ENCODE results near the gene NAA40.

NAA40 gene

GRCh38 chr11:63923319-63923718 lies 15.5 kb upstream of the NAA40 start:
- Histone ChIP-seq H3K27me3 (ENCODE audit: control insufficient read depth, insufficient read depth, low read length) (peaks cover 18% of the 10 kb centered on the region), H3K9ac (ENCODE audit: low read depth, low read length) (no peak overlapping the region), H3K4me1 (ENCODE audit: control insufficient read depth, insufficient read depth, low read length) (peaks cover 8% of the 10 kb centered on the region), H3K36me3 (ENCODE audit: control insufficient read depth, insufficient read depth, low read length) (no peaks in the 10 kb centered on the region), H3K4me3 (ENCODE audit: low read depth, low read length) (no peak overlapping the region), H3K9me3 (ENCODE audit: control insufficient read depth, insufficient read depth, low read length) (no peaks in the 10 kb centered on the region)

- H3K4me3 ChIP-seq (ENCODE audit: low read depth, low read length): no peak overlapping the region
- H3K9ac ChIP-seq (ENCODE audit: low read depth, low read length): no peak overlapping the region
- no peaks in the 10 kb centered on the region for H3K9me3 ChIP-seq (ENCODE audit: control insufficient read depth, insufficient read depth, low read length)
- no peaks in the 10 kb centered on the region for H3K4me1 ChIP-seq (ENCODE audit: control insufficient read depth, insufficient read depth, low read length)
- no peaks in the 10 kb centered on the region for H3K36me3 ChIP-seq (ENCODE audit: control insufficient read depth, insufficient read depth, low read length)
- peaks cover 17% of the 10 kb centered on the region for H3K27me3 ChIP-seq (ENCODE audit: control insufficient read depth, insufficient read depth, low read length)
These were observed 9.2 kb upstream of the NAA40 start for GRCh38 chr11:63929616-63930015.

- Histone ChIP-seq H3K9me3 (ENCODE audit: control insufficient read depth, insufficient read depth, low read length) (no peaks in the 10 kb centered on the region), H3K9ac (ENCODE audit: low read depth, low read length) (no peak overlapping the region), H3K4me3 (ENCODE audit: low read depth, low read length) (no peak overlapping the region), H3K36me3 (ENCODE audit: control insufficient read depth, insufficient read depth, low read length) (no peaks in the 10 kb centered on the region), H3K27me3 (ENCODE audit: control insufficient read depth, insufficient read depth, low read length) (peaks cover 12% of the 10 kb centered on the region), H3K4me1 (ENCODE audit: control insufficient read depth, insufficient read depth, low read length) (no peaks in the 10 kb centered on the region)
These were observed 7.8 kb upstream of the NAA40 start for GRCh38 chr11:63931045-63931444.

GRCh38 chr11:63931876-63932275 lies 6.9 kb upstream of the NAA40 start:
- no peak overlapping the region for H3K9ac ChIP-seq (ENCODE audit: low read depth, low read length)
- H3K9me3 ChIP-seq (ENCODE audit: control insufficient read depth, insufficient read depth, low read length): no peaks in the 10 kb centered on the region
- H3K4me3 ChIP-seq (ENCODE audit: low read depth, low read length): no peak overlapping the region
- H3K27me3 ChIP-seq (ENCODE audit: control insufficient read depth, insufficient read depth, low read length): peaks cover 10% of the 10 kb centered on the region
- H3K4me1 ChIP-seq (ENCODE audit: control insufficient read depth, insufficient read depth, low read length): no peaks in the 10 kb centered on the region
- H3K36me3 ChIP-seq (ENCODE audit: control insufficient read depth, insufficient read depth, low read length): no peaks in the 10 kb centered on the region

GRCh38 chr11:63933459-63933858 lies 5.3 kb upstream of the NAA40 start:
- Histone ChIP-seq H3K36me3 (ENCODE audit: control insufficient read depth, insufficient read depth, low read length) (no peaks in the 10 kb centered on the region), H3K4me3 (ENCODE audit: low read depth, low read length) (no peak overlapping the region), H3K9me3 (ENCODE audit: control insufficient read depth, insufficient read depth, low read length) (no peaks in the 10 kb centered on the region), H3K9ac (ENCODE audit: low read depth, low read length) (no peak overlapping the region), H3K27me3 (ENCODE audit: control insufficient read depth, insufficient read depth, low read length) (peaks cover 4% of the 10 kb centered on the region), H3K4me1 (ENCODE audit: control insufficient read depth, insufficient read depth, low read length) (no peaks in the 10 kb centered on the region)

GRCh38 chr11:63937713-63938478 lies 906 bp upstream of the NAA40 start:
- H3K9me3 ChIP-seq (ENCODE audit: control insufficient read depth, insufficient read depth, low read length): no peaks in the 10 kb centered on the region
- no peaks in the 10 kb centered on the region for H3K36me3 ChIP-seq (ENCODE audit: control insufficient read depth, insufficient read depth, low read length)
- no peaks in the 10 kb centered on the region for H3K4me1 ChIP-seq (ENCODE audit: control insufficient read depth, insufficient read depth, low read length)
- peak overlapping the region; percentile 56 for H3K9ac ChIP-seq (ENCODE audit: low read depth, low read length)
- no peaks in the 10 kb centered on the region for H3K27me3 ChIP-seq (ENCODE audit: control insufficient read depth, insufficient read depth, low read length)
- peak overlapping the region; percentile 90 for H3K4me3 ChIP-seq (ENCODE audit: low read depth, low read length)

GRCh38 chr11:63939397-63939891 lies 642 bp downstream of the NAA40 start:
- Histone ChIP-seq H3K27me3 (ENCODE audit: control insufficient read depth, insufficient read depth, low read length) (no peaks in the 10 kb centered on the region), H3K4me1 (ENCODE audit: control insufficient read depth, insufficient read depth, low read length) (no peaks in the 10 kb centered on the region), H3K4me3 (ENCODE audit: low read depth, low read length) (peak overlapping the region; percentile 90), H3K9ac (ENCODE audit: low read depth, low read length) (peak overlapping the region; percentile 66), H3K36me3 (ENCODE audit: control insufficient read depth, insufficient read depth, low read length) (no peaks in the 10 kb centered on the region), H3K9me3 (ENCODE audit: control insufficient read depth, insufficient read depth, low read length) (no peaks in the 10 kb centered on the region)

- no peaks in the 10 kb centered on the region for H3K4me1 ChIP-seq (ENCODE audit: control insufficient read depth, insufficient read depth, low read length)
- no peak overlapping the region for H3K4me3 ChIP-seq (ENCODE audit: low read depth, low read length)
- no peak overlapping the region for H3K9ac ChIP-seq (ENCODE audit: low read depth, low read length)
- H3K27me3 ChIP-seq (ENCODE audit: control insufficient read depth, insufficient read depth, low read length): no peaks in the 10 kb centered on the region
- peaks cover 2% of the 10 kb centered on the region for H3K36me3 ChIP-seq (ENCODE audit: control insufficient read depth, insufficient read depth, low read length)
- H3K9me3 ChIP-seq (ENCODE audit: control insufficient read depth, insufficient read depth, low read length): no peaks in the 10 kb centered on the region
These were observed 2.0 kb downstream of the NAA40 start for GRCh38 chr11:63940786-63941185.

GRCh38 chr11:63941901-63942300 lies 3.1 kb downstream of the NAA40 start:
- Histone ChIP-seq H3K9me3 (ENCODE audit: control insufficient read depth, insufficient read depth, low read length) (no peaks in the 10 kb centered on the region), H3K4me1 (ENCODE audit: control insufficient read depth, insufficient read depth, low read length) (no peaks in the 10 kb centered on the region), H3K4me3 (ENCODE audit: low read depth, low read length) (no peak overlapping the region), H3K9ac (ENCODE audit: low read depth, low read length) (no peak overlapping the region), H3K27me3 (ENCODE audit: control insufficient read depth, insufficient read depth, low read length) (no peaks in the 10 kb centered on the region), H3K36me3 (ENCODE audit: control insufficient read depth, insufficient read depth, low read length) (peaks cover 9% of the 10 kb centered on the region)

- Histone ChIP-seq H3K4me1 (ENCODE audit: control insufficient read depth, insufficient read depth, low read length) (no peaks in the 10 kb centered on the region), H3K9me3 (ENCODE audit: control insufficient read depth, insufficient read depth, low read length) (no peaks in the 10 kb centered on the region), H3K4me3 (ENCODE audit: low read depth, low read length) (no peak overlapping the region), H3K27me3 (ENCODE audit: control insufficient read depth, insufficient read depth, low read length) (no peaks in the 10 kb centered on the region), H3K36me3 (ENCODE audit: control insufficient read depth, insufficient read depth, low read length) (peaks cover 9% of the 10 kb centered on the region), H3K9ac (ENCODE audit: low read depth, low read length) (no peak overlapping the region)
These were observed 4.0 kb downstream of the NAA40 start for GRCh38 chr11:63942803-63943202.

- Histone ChIP-seq H3K9me3 (ENCODE audit: control insufficient read depth, insufficient read depth, low read length) (no peaks in the 10 kb centered on the region), H3K36me3 (ENCODE audit: control insufficient read depth, insufficient read depth, low read length) (peaks cover 12% of the 10 kb centered on the region), H3K4me3 (ENCODE audit: low read depth, low read length) (no peak overlapping the region), H3K27me3 (ENCODE audit: control insufficient read depth, insufficient read depth, low read length) (no peaks in the 10 kb centered on the region), H3K4me1 (ENCODE audit: control insufficient read depth, insufficient read depth, low read length) (no peaks in the 10 kb centered on the region), H3K9ac (ENCODE audit: low read depth, low read length) (peak overlapping the region; percentile 16)
These were observed 6.2 kb downstream of the NAA40 start for GRCh38 chr11:63944987-63945386.

GRCh38 chr11:63945477-63946163 lies 6.8 kb downstream of the NAA40 start:
- Histone ChIP-seq H3K27me3 (ENCODE audit: control insufficient read depth, insufficient read depth, low read length) (no peaks in the 10 kb centered on the region), H3K4me3 (ENCODE audit: low read depth, low read length) (no peak overlapping the region), H3K36me3 (ENCODE audit: control insufficient read depth, insufficient read depth, low read length) (peaks cover 12% of the 10 kb centered on the region), H3K9ac (ENCODE audit: low read depth, low read length) (peak overlapping the region; percentile 16), H3K4me1 (ENCODE audit: control insufficient read depth, insufficient read depth, low read length) (no peaks in the 10 kb centered on the region), H3K9me3 (ENCODE audit: control insufficient read depth, insufficient read depth, low read length) (no peaks in the 10 kb centered on the region)

Data from iPS-15b (cell line).